Mucosa of gallbladder (tissue), 1 donor: ENCODE measurements around the gene DENND2D. TPM values are rescaled to one million over a fixed set of nuclear protein-coding genes. Genes with fewer than 3 reads are reported as not detected.
A peak's percentile ranks its signal among the peaks of the same experiment; 100 is the strongest.

ENCODE experiments used
- DNase-seq: peaks from one replicate; pipeline ENCODE4 v3.0.0-alpha.2; 2020; ENCODE audit warnings: low spot score
- total RNA-seq: library from RNA; stranded (reverse); gene quantifications from one replicate; pipeline ENCODE4 v1.2.1, GENCODE V29; 2021
- donor health status: DM: no; HTN: no; CAD: no.

DENND2D gene
- total RNA-seq, 1 donor from 2014 or later: 42.8 TPM

- peak; percentile 81 for DNase-seq
These were observed 3.3 kb upstream of the DENND2D start for GRCh38 chr1:111203681-111204200.

GRCh38 chr1:111202707-111203623, 2.5 kb upstream of the DENND2D start:
- no peak for DNase-seq

GRCh38 chr1:111202366-111202706, 1.9 kb upstream of the DENND2D start:
- peak; percentile 44 for DNase-seq

GRCh38 chr1:111201275-111202090, 1.0 kb upstream of the DENND2D start:
- DNase-seq: no peak

- DNase-seq: no peak
These were observed 336 bp upstream of the DENND2D start for GRCh38 chr1:111200802-111201161.

GRCh38 chr1:111199329-111199728, 1.1 kb downstream of the DENND2D start:
- no peak for DNase-seq

- DNase-seq: no peak
These were observed 1.6 kb downstream of the DENND2D start for GRCh38 chr1:111198836-111199235.

GRCh38 chr1:111197598-111198284, 2.7 kb downstream of the DENND2D start:
- no peak for DNase-seq

- no peak for DNase-seq
These were observed 4.2 kb downstream of the DENND2D start for GRCh38 chr1:111196213-111196612.

- DNase-seq: no peak
These were observed 5.3 kb downstream of the DENND2D start for GRCh38 chr1:111195002-111195684.

GRCh38 chr1:111193712-111194480, 6.5 kb downstream of the DENND2D start:
- DNase-seq: no peak

- DNase-seq: no peak
These were observed 7.6 kb downstream of the DENND2D start for GRCh38 chr1:111192658-111193519.

- no peak for DNase-seq
These were observed 8.4 kb downstream of the DENND2D start for GRCh38 chr1:111192074-111192473.

GRCh38 chr1:111191496-111191895, 8.9 kb downstream of the DENND2D start:
- DNase-seq: no peak

GRCh38 chr1:111190931-111191451, 9.5 kb downstream of the DENND2D start:
- DNase-seq: no peak

GRCh38 chr1:111184663-111185062, 15.8 kb downstream of the DENND2D start:
- no peak for DNase-seq

- DNase-seq: no peak
These were observed 17.0 kb downstream of the DENND2D start for GRCh38 chr1:111183308-111184069.

GRCh38 chr1:111182052-111182451, 18.4 kb downstream of the DENND2D start:
- DNase-seq: no peak
